MM.1S (cell line): ENCODE results near the gene PRR35.

Experiments
- CTCF ChIP-seq: fragments of 300-600 bp; sonication (generic); IDR thresholded peaks from 2 replicates; pipeline ENCODE4 v1.5.1; 2016; ENCODE audit warnings: antibody characterized with exemption, low read length, mixed read lengths
- EZH2 ChIP-seq: fragments of 300-600 bp; sonication (generic); optimal IDR thresholded peaks from 2 replicates; pipeline ENCODE3; 2017; ENCODE audit warnings: low read depth, mild to moderate bottlenecking, antibody characterized with exemption, low read length, mixed read lengths
- EZH2phosphoT487 ChIP-seq: fragments of 300-600 bp; sonication (generic); IDR thresholded peaks from 2 replicates; pipeline ENCODE4 v1.6.1; 2018; ENCODE audit warnings: antibody characterized with exemption, low read length

DNA sequence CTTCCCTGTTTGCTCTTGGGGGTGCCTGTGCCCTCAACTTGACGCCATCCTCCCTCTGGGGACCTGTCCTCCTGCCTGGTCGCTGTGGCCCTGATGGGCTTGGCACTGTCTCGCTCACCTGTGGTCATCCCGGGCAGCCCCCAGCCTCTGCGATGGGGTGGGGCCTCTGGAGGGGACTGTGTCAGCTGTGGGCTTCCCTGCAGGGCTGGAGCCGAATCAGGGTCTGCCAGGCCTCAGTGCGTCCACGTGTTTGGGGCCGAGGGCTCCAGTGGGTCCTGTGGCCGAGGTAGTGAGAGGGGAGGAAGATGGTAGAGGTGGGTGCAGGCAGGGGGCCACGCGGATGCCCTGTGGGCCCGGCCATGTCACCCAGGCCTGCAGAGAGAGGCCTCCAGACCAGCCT lies 17.6 kb downstream of the PRR35 start:
- TF ChIP-seq EZH2 (no peak), CTCF (no peak), EZH2phosphoT487 (no peak)
